Small intestine (tissue), 7 donors: Measurements from ENCODE around the gene COL13A1. TPM values are rescaled to one million over a fixed set of nuclear protein-coding genes. Genes with fewer than 3 reads are reported as not detected.

Experiments used
- DNase-seq, 2 donors: peaks; one replicate each; pipeline versions ENCODE4 v3.0.0 to v3.0.0-alpha.2; 2013
- FAIRE-seq: peaks from 2 replicates; lab custom pipeline; 2012; peaks lifted over from hg19 to GRCh38; lab: Jason Lieb, UNC
- H3K27ac ChIP-seq, 3 donors: one replicate each; pipeline ENCODE4 v1.5.1; 2013; ENCODE audit warnings: low read length in 2 of 3, mild to moderate bottlenecking in 2 of 3, control low read depth in 1 of 3, inconsistent platforms in 1 of 3, low read depth in 1 of 3, moderate library complexity in 1 of 3
- H3K27me3 ChIP-seq, 3 donors: one replicate each; pipeline ENCODE4 v1.6.1; 2013; ENCODE audit warnings: low read length in 3 of 3, inconsistent platforms in 1 of 3; ENCODE audit not compliant: control insufficient read depth in 3 of 3, insufficient read depth in 3 of 3
- H3K36me3 ChIP-seq, 3 donors: one replicate each; pipeline ENCODE4 v1.6.1; 2013; ENCODE audit warnings: low read length in 3 of 3, inconsistent platforms in 1 of 3, low read depth in 1 of 3, mild to moderate bottlenecking in 1 of 3, moderate library complexity in 1 of 3; ENCODE audit not compliant: control insufficient read depth in 3 of 3, insufficient read depth in 2 of 3
- H3K4me1 ChIP-seq, 3 donors: one replicate each; pipeline ENCODE4 v1.6.1; 2013; ENCODE audit warnings: low read length in 2 of 3, inconsistent platforms in 1 of 3, low read depth in 1 of 3, mild to moderate bottlenecking in 1 of 3, moderate library complexity in 1 of 3; ENCODE audit not compliant: control insufficient read depth in 3 of 3, insufficient read depth in 2 of 3
- H3K4me3 ChIP-seq, 3 donors: one replicate each; pipeline ENCODE4 v1.5.1; 2013; ENCODE audit warnings: low read length in 3 of 3, control low read depth in 1 of 3, inconsistent platforms in 1 of 3, low read depth in 1 of 3, mild to moderate bottlenecking in 1 of 3, moderate library complexity in 1 of 3
- H3K9me3 ChIP-seq, 2 donors: one replicate each; pipeline ENCODE4 v1.6.1; 2013; ENCODE audit warnings: low read depth in 1 of 2, low read length in 1 of 2; ENCODE audit not compliant: control insufficient read depth in 2 of 2, insufficient read depth in 1 of 2
- WGBS, 3 donors: extraction: QIAGEN DNeasy Blood & Tissue Kit; methylation state at CpG; one replicate each; pipeline ENCODE4 v1.1.7; 2013; 5-methylcytosine and 5-hydroxymethylcytosine counted together
- polyA plus RNA-seq, 4 donors: library from polyadenylated mRNA; stranded (reverse) in 3 of 4; unstranded in 1 of 4; fragments of 200-250 nt in 3 of 4; fragments of 120-200 nt in 1 of 4; gene quantifications; one replicate each; pipeline versions ENCODE4 v1.2.1 to v1.2.3, GENCODE V29; 2013
- donor health status: healthy with polysubstance abuse.
- donor health status: control.
- donor health status: control.
- donor health status: Bipolar disorder and iron deficiency.
- donor health status: healthy.

COL13A1 gene
- polyA plus RNA-seq, 4 donors, result 0.45 to 6.6 (median 0.60) TPM

GRCh38 chr10:69870591-69870990 is 68.9 kb downstream of the COL13A1 start:
- 82 to 89% (median 84%) methylated on average over 7 of the region's 7 CpGs for WGBS, 3 donors
- Histone ChIP-seq H3K9me3 (no peaks in the 10 kb centered on the region), H3K4me3 (no peak overlapping the region), H3K36me3 (peaks cover 0 to 2% (median 0%) of the 10 kb centered on the region in 3 donors), H3K27me3 (no peaks in the 10 kb centered on the region), H3K27ac (no peak overlapping the region), H3K4me1 (peaks cover 2 to 26% (median 7%) of the 10 kb centered on the region in 3 donors)
- FAIRE-seq (no peak), DNase-seq (no peak)

GRCh38 chr10:69871074-69871473 is 69.4 kb downstream of the COL13A1 start:
- WGBS, 3 donors, result 85 to 93% (median 89%) methylated on average over 9 of the region's 9 CpGs
- H3K9me3 ChIP-seq, result no peaks in the 10 kb centered on the region
- no peak for FAIRE-seq

GRCh38 chr10:69872323-69872722 is 70.6 kb downstream of the COL13A1 start:
- no peaks in the 10 kb centered on the region for H3K27me3 ChIP-seq
- no peak for DNase-seq
- no peak overlapping the region for H3K4me3 ChIP-seq
- peaks cover 0 to 2% (median 0%) of the 10 kb centered on the region in 3 donors for H3K36me3 ChIP-seq
- H3K27ac ChIP-seq, result no peak overlapping the region
- WGBS, 3 donors, result 46 to 67% (median 49%) methylated on average over 2 of the region's 2 CpGs
- H3K9me3 ChIP-seq, result no peaks in the 10 kb centered on the region
- peaks cover 2 to 13% (median 7%) of the 10 kb centered on the region in 3 donors for H3K4me1 ChIP-seq
- no peak for FAIRE-seq

More at GRCh38 chr10:69871074-69871473, 69.4 kb downstream of the COL13A1 start:
- Histone ChIP-seq H3K4me3 (no peak overlapping the region), H3K27ac (no peak overlapping the region), H3K36me3 (peaks cover 0 to 2% (median 0%) of the 10 kb centered on the region in 3 donors), H3K27me3 (no peaks in the 10 kb centered on the region), H3K4me1 (peaks cover 2 to 26% (median 7%) of the 10 kb centered on the region in 3 donors)
- no peak for DNase-seq

- Histone ChIP-seq H3K9me3 (no peaks in the 10 kb centered on the region), H3K27ac (no peak overlapping the region), H3K27me3 (no peaks in the 10 kb centered on the region), H3K4me3 (no peak overlapping the region), H3K36me3 (peaks cover 0 to 2% (median 0%) of the 10 kb centered on the region in 3 donors), H3K4me1 (peaks cover 2 to 16% (median 4%) of the 10 kb centered on the region in 3 donors)
- DNase-seq, result no peak
- WGBS, 3 donors, result 69 to 80% (median 76%) methylated on average over 4 of the region's 4 CpGs
- no peak for FAIRE-seq
These were observed 71.5 kb downstream of the COL13A1 start for GRCh38 chr10:69873135-69873639.

- no peak for FAIRE-seq
- H3K4me1 ChIP-seq, result peaks cover 0 to 6% (median 2%) of the 10 kb centered on the region in 3 donors
- H3K27ac ChIP-seq, result no peak overlapping the region
- H3K27me3 ChIP-seq, result no peaks in the 10 kb centered on the region
- WGBS, 3 donors, result 66 to 77% (median 76%) methylated on average over 6 of the region's 6 CpGs
- H3K36me3 ChIP-seq, result peaks cover 0 to 2% (median 0%) of the 10 kb centered on the region in 3 donors
- DNase-seq, result no peak
- no peaks in the 10 kb centered on the region for H3K9me3 ChIP-seq
- no peak overlapping the region for H3K4me3 ChIP-seq
These were observed 72.7 kb downstream of the COL13A1 start for GRCh38 chr10:69874449-69874848.

GRCh38 chr10:69875856-69876255 is 74.2 kb downstream of the COL13A1 start:
- Histone ChIP-seq H3K4me3 (no peak overlapping the region), H3K9me3 (no peaks in the 10 kb centered on the region), H3K27ac (no peak overlapping the region), H3K36me3 (peaks cover 0 to 2% (median 0%) of the 10 kb centered on the region in 3 donors), H3K27me3 (no peaks in the 10 kb centered on the region), H3K4me1 (peaks cover 0 to 6% (median 0%) of the 10 kb centered on the region in 3 donors)
- DNase-seq (no peak), FAIRE-seq (no peak)
- WGBS, 3 donors, result 84 to 93% (median 92%) methylated on average over 4 of the region's 4 CpGs

GRCh38 chr10:69876286-69876685 is 74.6 kb downstream of the COL13A1 start:
- H3K4me1 ChIP-seq, result peaks cover 0 to 6% (median 0%) of the 10 kb centered on the region in 3 donors
- H3K27ac ChIP-seq, result no peak overlapping the region
- DNase-seq (no peak), FAIRE-seq (no peak)
- WGBS, 3 donors, result 86 to 93% (median 91%) methylated on average over 8 of the region's 8 CpGs
- no peak overlapping the region for H3K4me3 ChIP-seq
- H3K36me3 ChIP-seq, result peaks cover 0 to 2% (median 0%) of the 10 kb centered on the region in 3 donors
- H3K9me3 ChIP-seq, result no peaks in the 10 kb centered on the region
- H3K27me3 ChIP-seq, result no peaks in the 10 kb centered on the region

GRCh38 chr10:69876931-69877330 is 75.2 kb downstream of the COL13A1 start:
- Histone ChIP-seq H3K27ac (no peak overlapping the region), H3K9me3 (no peaks in the 10 kb centered on the region), H3K36me3 (peaks cover 0 to 2% (median 0%) of the 10 kb centered on the region in 3 donors), H3K27me3 (no peaks in the 10 kb centered on the region), H3K4me1 (peaks cover 0 to 6% (median 0%) of the 10 kb centered on the region in 3 donors), H3K4me3 (no peak overlapping the region)
- no peak for FAIRE-seq
- DNase-seq, result no peak
- 88 to 93% (median 88%) methylated on average over 3 of the region's 3 CpGs for WGBS, 3 donors
